Mucosa of rectum (tissue), 2 donors: Measurements from ENCODE around the gene KIAA1549.

Source experiments
- H3K27ac ChIP-seq, 2 donors: one replicate each; pipeline ENCODE4 v1.7.0; 2013; ENCODE audit warnings: inconsistent platforms in 2 of 2, low read depth in 2 of 2, low read length in 2 of 2
- H3K27me3 ChIP-seq, 2 donors: one replicate each; pipeline ENCODE4 v1.7.0; 2013; ENCODE audit warnings: low read length in 2 of 2; ENCODE audit not compliant: control insufficient read depth in 2 of 2, insufficient read depth in 2 of 2
- H3K36me3 ChIP-seq, 2 donors: one replicate each; pipeline ENCODE4 v1.7.0; 2013; ENCODE audit warnings: low read length in 2 of 2; ENCODE audit not compliant: control insufficient read depth in 2 of 2, insufficient read depth in 2 of 2
- H3K4me1 ChIP-seq, 2 donors: one replicate each; pipeline ENCODE4 v1.7.0; 2013; ENCODE audit warnings: low read length in 2 of 2, mild to moderate bottlenecking in 1 of 2; ENCODE audit not compliant: control insufficient read depth in 2 of 2, insufficient read depth in 2 of 2
- H3K4me3 ChIP-seq, 2 donors: one replicate each; pipeline ENCODE4 v1.7.0; 2013; ENCODE audit warnings: low read length in 2 of 2
- H3K9ac ChIP-seq, 2 donors: one replicate each; pipeline ENCODE4 v1.7.0; 2013; ENCODE audit warnings: low read length in 2 of 2, low read depth in 1 of 2, mild to moderate bottlenecking in 1 of 2
- H3K9me3 ChIP-seq, 2 donors: one replicate each; pipeline ENCODE4 v1.7.0; 2013; ENCODE audit warnings: low read length in 2 of 2; ENCODE audit not compliant: control insufficient read depth in 2 of 2
- donor health status: healthy.
- donor health status: Normal muscosa, but diverticular disease.

The KIAA1549 gene

DNA sequence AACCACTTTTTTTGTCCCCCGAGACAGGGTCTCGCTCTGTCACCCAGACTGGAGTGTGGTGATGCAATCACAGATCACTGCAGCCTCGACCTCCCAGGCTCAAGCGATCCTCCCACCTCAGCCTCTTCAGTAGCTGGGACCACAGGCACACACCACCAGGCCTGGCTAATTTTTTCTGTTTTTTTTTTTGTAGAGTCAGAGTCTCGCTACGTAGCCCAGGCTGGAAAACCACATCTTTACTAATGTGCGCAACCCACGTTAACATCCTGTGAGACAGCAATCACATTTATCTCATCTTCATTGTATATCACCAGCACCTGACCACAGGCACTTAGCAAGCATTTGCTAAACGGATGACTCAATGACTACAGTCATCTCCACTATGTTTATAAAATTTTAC is 105.4 kb downstream of the KIAA1549 start:
- no peaks in the 10 kb centered on the region for H3K9me3 ChIP-seq
- no peaks in the 10 kb centered on the region for H3K4me1 ChIP-seq
- no peaks in the 10 kb centered on the region for H3K36me3 ChIP-seq
- H3K27ac ChIP-seq, result no peak overlapping the region
- no peak overlapping the region for H3K4me3 ChIP-seq
- no peak overlapping the region for H3K9ac ChIP-seq
- H3K27me3 ChIP-seq, result no peaks in the 10 kb centered on the region

DNA sequence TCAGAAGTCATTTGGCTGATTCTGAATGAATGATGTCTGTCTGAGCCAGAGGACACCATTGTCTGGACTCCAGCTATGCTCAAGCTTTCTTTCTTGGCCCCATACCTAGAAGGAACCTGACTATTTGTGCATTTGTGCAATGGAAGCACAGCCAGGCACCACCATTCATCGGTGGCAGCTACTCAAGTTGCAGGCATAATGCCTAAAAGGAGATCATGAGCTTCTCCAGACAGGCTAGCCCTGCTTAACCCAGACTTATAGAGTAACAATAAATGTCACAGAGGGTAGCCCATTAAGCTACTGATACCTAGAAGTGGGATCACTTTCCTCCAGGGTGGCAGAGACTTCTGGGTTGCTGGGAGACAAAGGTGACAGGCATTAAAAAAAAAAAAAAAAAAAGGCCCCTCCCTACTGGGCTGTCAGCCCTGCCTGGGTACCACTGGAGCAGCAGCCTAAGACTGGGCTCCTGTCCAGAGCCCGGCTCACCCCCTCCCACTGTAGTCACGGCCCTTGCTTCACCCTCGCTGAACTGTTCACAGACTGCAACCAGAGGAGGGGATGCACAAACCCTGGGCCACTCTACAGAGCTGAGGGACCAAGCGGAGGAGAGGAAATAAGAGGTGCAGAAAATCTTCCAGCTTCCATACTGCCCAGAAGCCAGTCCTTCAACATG is 107.8 kb downstream of the KIAA1549 start:
- no peak overlapping the region for H3K4me3 ChIP-seq
- no peak overlapping the region for H3K9ac ChIP-seq
- H3K4me1 ChIP-seq, result no peaks in the 10 kb centered on the region
- H3K36me3 ChIP-seq, result no peaks in the 10 kb centered on the region
- no peaks in the 10 kb centered on the region for H3K9me3 ChIP-seq
- H3K27me3 ChIP-seq, result no peaks in the 10 kb centered on the region
- no peak overlapping the region for H3K27ac ChIP-seq

DNA sequence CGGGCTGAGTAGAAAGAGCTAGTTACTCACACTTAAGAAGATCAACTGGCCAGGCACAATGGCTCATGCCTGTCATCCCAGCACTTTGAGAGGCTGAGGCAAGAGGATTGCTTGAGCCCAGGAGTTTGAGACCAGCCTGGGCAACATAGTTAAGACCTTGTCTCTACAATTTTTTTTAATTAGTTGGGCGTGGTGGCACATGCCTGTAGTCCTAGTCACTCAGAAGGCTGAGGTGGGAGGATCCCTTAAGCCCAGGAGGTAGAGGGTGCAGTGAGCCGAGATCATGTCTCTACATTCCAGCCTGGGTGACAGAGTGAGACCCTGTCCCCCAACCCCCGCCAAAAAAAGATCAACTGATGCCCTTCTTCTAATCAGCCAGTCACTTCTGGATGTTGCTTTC is 108.6 kb downstream of the KIAA1549 start:
- Histone ChIP-seq H3K4me1 (no peaks in the 10 kb centered on the region), H3K36me3 (no peaks in the 10 kb centered on the region), H3K9ac (no peak overlapping the region), H3K27me3 (no peaks in the 10 kb centered on the region), H3K4me3 (no peak overlapping the region), H3K27ac (no peak overlapping the region), H3K9me3 (no peaks in the 10 kb centered on the region)

DNA sequence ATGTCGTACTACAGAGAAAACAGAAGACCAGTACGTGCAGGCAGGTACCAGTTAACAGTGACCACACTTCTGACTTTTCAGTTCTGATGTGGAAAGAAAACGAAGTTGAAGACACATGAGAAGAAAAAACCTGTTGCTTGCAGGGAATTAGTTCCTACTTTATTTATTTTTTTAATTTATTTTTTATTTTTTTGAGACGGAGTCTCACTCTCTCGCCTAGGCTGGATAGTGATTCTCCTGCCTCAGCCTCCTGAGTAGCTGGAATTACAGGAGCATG is 109.4 kb downstream of the KIAA1549 start:
- H3K27me3 ChIP-seq, result no peaks in the 10 kb centered on the region
- no peak overlapping the region for H3K9ac ChIP-seq
- H3K27ac ChIP-seq, result no peak overlapping the region
- no peaks in the 10 kb centered on the region for H3K9me3 ChIP-seq
- no peak overlapping the region for H3K4me3 ChIP-seq
- H3K36me3 ChIP-seq, result no peaks in the 10 kb centered on the region
- no peaks in the 10 kb centered on the region for H3K4me1 ChIP-seq

DNA sequence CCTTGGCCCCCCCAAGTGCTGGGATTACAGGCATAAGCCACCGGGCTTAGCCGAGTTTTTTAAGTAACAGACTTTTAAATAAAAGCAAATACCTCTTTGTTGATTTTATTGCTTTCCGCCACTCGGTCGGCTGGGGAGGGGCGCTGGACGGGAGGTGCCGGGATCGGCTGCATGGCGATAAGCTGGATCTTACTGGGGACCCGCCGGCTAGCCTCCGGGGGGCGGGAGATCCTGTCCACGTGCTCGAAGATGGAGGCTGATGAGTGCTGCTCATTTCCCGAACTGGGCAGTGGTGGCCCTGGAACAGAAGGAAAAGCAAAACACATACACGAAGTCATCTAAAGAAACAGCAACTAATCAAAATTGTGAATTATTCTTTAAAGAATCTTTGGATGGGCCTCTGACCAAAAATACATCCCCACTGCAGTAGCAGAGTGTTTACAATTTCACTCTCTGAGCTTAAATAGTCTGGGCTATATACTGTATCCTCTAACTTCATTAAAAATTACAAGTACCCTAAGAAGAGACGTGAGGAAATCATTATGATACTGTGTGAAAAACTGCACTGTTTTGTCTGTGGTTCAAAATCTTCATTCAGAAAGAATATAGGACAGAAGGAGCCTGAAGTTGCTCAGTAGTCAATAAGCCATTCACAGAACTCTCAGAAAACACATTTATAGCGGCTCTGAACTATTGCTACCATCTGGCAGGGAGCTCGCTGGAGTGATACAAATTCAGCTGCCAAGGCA is 110.0 kb downstream of the KIAA1549 start:
- H3K4me3 ChIP-seq, result no peak overlapping the region
- no peak overlapping the region for H3K9ac ChIP-seq
- no peaks in the 10 kb centered on the region for H3K4me1 ChIP-seq
- H3K9me3 ChIP-seq, result no peaks in the 10 kb centered on the region
- H3K36me3 ChIP-seq, result no peaks in the 10 kb centered on the region
- no peak overlapping the region for H3K27ac ChIP-seq
- H3K27me3 ChIP-seq, result no peaks in the 10 kb centered on the region

DNA sequence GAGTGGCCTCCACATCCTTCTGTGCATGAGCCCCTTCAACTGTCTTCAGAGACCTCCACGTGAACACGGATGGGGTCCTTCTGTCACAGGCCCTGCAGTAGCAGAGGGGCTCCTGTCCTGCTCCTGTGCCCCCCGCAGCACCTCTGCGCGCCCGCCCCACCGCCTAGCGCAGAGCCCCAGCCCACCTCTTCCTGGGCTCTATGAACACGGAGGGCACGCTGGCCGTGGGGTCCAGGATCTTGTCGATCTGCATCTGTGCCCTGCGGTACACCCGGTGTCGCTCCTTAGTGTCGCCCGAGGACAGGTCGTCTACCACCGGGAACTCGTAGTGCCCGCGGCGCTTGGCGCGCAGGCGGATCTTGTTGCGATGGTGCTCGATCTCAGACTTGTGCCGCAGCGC is 111.8 kb downstream of the KIAA1549 start:
- Histone ChIP-seq H3K36me3 (no peaks in the 10 kb centered on the region), H3K4me1 (no peaks in the 10 kb centered on the region), H3K9ac (no peak overlapping the region), H3K4me3 (no peak overlapping the region), H3K27me3 (no peaks in the 10 kb centered on the region), H3K9me3 (no peaks in the 10 kb centered on the region), H3K27ac (no peak overlapping the region)

DNA sequence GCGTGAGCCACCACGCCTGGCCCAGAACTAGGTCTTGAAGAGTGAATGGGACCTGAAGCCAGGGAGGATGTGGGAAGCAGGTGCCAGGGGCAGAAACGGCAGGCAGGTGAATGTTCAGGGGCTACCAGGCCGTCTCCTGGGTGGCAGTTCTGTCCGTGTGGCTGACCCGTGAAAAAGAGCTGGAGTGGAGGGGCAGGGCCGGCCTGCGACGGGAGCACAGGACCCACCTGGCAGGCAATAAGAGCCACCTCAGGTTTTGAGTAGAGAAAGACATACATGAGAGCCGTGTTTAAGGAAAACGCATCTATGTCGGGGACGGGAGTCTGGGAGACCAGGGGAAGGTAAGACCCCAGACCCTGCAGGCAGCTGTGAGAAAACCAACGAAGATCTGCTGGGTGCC is 112.5 kb downstream of the KIAA1549 start:
- Histone ChIP-seq H3K9me3 (no peaks in the 10 kb centered on the region), H3K27me3 (no peaks in the 10 kb centered on the region), H3K27ac (no peak overlapping the region), H3K4me1 (no peaks in the 10 kb centered on the region), H3K9ac (no peak overlapping the region), H3K4me3 (no peak overlapping the region), H3K36me3 (no peaks in the 10 kb centered on the region)

DNA sequence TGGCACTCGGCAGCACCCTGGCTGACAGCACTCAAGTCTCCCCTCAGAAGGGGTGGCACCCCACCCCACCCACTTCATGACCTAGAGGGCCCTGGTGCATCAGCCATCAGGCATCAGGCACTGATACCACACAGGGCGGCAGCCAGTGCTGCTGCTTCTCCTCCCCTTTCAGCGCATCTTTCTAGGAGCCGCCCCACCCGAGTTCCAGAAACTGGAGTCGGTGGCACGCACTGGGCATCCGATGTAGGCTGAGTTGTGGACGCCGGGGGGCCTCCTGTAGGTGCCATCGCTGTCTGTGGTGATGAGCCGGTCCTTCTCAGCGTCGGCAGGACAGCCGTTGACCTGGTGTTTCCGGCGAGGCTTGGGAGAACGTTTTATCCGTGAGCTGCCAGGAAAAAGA is 113.4 kb downstream of the KIAA1549 start:
- H3K9ac ChIP-seq, result no peak overlapping the region

DNA sequence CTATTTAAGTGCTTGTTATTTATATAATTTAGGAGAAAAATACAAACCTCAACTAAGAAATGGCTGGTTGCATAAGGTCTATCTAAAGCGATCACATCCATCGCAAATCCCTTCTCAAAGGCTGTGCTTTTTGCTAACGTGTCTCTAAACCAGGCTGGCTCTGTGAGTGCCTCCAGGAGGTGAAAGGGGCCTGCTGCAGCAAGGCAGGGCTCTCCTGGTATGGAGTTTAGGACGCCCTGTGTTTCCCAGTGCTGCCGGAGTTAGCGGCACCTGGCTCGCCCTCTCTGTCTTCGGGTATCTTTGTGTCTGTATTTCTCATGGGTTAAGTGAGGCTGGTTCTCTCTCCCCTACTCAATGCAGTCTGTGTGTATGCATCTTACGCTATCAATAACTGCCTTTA is 114.8 kb downstream of the KIAA1549 start:
- no peaks in the 10 kb centered on the region for H3K4me1 ChIP-seq
- H3K9me3 ChIP-seq, result no peaks in the 10 kb centered on the region
- H3K27me3 ChIP-seq, result no peaks in the 10 kb centered on the region
- H3K36me3 ChIP-seq, result no peaks in the 10 kb centered on the region
- no peak overlapping the region for H3K27ac ChIP-seq
- H3K4me3 ChIP-seq, result no peak overlapping the region
- H3K9ac ChIP-seq, result no peak overlapping the region

More for the DNA sequence above, 113.4 kb downstream of the KIAA1549 start:
- Histone ChIP-seq H3K4me1 (no peaks in the 10 kb centered on the region), H3K36me3 (no peaks in the 10 kb centered on the region), H3K27me3 (no peaks in the 10 kb centered on the region), H3K4me3 (no peak overlapping the region), H3K9me3 (no peaks in the 10 kb centered on the region), H3K27ac (no peak overlapping the region)

DNA sequence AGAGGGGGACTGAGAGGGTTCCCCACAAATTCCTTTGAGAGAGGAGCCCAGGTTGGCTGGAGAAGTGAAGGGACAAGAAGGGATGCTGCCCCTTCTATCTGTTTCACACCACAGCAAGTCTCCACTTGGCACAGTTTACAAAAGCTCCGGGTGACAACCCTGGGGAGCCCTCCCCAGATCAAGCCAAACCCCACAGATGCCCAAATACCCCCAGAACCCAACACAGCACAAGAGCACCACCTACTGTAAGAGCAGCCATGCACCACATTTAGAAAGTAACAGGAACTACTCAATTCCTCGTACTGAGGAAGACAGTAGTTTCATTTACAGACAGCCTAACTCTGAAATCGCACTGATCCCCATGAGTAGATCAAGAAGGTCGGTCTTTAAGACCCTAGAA is 115.3 kb downstream of the KIAA1549 start:
- Histone ChIP-seq H3K4me3 (no peak overlapping the region), H3K27ac (no peak overlapping the region), H3K4me1 (no peaks in the 10 kb centered on the region), H3K36me3 (no peaks in the 10 kb centered on the region), H3K9ac (no peak overlapping the region), H3K27me3 (no peaks in the 10 kb centered on the region), H3K9me3 (no peaks in the 10 kb centered on the region)
